Measurements from ENCODE around the gene TACC2. TPM values are rescaled to one million over a fixed set of nuclear protein-coding genes. Genes with fewer than 3 reads are reported as not detected.
"Not testable (repeated sequence)": the region's sequence is repeated elsewhere in the genome, so short reads cannot be mapped to it uniquely, and the experiment has no call there.

TACC2 gene
- total and polyA plus RNA-seq, 5 experiments from 2014 or later: not detected

DNA sequence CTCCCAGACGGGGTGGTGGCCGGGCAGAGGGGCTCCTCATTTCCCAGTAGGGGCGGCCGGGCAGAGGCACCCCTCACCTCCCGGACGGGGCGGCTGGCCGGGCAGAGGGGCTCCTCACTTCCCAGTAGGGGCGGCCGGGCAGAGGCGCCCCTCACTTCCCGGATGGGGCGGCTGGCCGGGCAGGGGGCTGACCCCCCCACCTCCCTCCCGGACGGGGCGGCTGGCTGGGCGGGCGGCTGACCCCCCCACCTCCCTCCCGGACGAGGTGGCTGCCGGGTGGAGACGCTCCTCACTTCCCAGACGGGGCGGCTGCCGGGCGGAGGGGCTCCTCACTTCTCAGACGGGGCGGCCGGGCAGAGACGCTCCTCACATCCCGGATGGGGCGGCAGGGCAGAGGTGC lies 214.2 kb downstream of the TACC2 start:
- H3K4me1 Mint-ChIP-seq, POLR2A ChIA-PET, DNase-seq, ATAC-seq, H3K4me3 Mint-ChIP-seq, H3K36me3 Mint-ChIP-seq, H3K9me3 Mint-ChIP-seq, H3K27ac Mint-ChIP-seq: not testable (repeated sequence)
- peaks cover 0 to 15% (median 0%) of the 10 kb centered on the region in 5 donors for H3K27me3 Mint-ChIP-seq

DNA sequence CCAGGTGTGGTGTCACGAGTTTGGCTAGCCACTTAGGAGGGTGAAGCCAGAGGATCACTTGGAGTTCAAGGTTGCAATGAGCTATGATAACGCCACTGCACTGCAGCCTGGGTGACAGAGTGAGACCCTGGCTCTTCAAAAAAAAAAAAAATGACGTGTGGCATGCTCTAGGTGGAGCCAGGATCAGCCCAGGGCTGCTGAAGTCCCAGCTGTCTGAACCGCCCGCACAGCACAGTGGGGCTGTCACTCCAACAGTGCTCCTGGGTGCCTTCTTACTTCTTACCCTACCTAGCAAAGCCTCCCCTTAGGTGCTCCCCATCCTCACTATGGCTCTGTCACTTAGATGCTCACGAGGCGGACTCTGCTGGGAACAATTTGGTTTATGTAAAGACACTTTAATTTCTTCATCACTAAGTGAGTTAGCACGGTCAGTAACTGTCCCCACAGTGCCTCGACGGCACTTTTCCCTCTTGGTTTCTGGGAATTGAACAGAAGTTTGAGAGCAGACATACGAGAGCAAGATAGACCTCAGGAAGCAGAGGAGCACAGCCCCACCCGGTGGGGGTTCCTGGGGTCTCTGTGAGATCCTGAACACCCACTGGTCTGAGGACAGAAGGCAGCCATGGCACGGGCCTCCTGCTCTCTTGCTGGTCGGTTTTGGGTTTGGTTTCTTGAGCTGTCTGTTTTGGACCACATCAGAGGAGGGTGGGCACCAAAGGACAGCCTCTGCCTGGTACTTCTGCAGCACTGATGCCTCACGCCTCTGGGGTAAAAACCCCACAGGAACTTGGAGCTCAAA lies 215.9 kb downstream of the TACC2 start:
- peaks cover 0 to 3% (median 0%) of the 10 kb centered on the region in 4 donors for H3K4me1 Mint-ChIP-seq
- H3K4me3 Mint-ChIP-seq: no peak overlapping the region
- H3K27me3 Mint-ChIP-seq: peaks cover 0 to 10% (median 3%) of the 10 kb centered on the region in 5 donors
- DNase-seq: no peak
- no peak overlapping the region for H3K27ac Mint-ChIP-seq
- H3K36me3 Mint-ChIP-seq: no peaks in the 10 kb centered on the region
- POLR2A ChIA-PET: no interaction called here
- peaks cover 0 to under 1% (median 0%) of the 10 kb centered on the region in 9 donors for H3K9me3 Mint-ChIP-seq
- no peak for ATAC-seq

DNA sequence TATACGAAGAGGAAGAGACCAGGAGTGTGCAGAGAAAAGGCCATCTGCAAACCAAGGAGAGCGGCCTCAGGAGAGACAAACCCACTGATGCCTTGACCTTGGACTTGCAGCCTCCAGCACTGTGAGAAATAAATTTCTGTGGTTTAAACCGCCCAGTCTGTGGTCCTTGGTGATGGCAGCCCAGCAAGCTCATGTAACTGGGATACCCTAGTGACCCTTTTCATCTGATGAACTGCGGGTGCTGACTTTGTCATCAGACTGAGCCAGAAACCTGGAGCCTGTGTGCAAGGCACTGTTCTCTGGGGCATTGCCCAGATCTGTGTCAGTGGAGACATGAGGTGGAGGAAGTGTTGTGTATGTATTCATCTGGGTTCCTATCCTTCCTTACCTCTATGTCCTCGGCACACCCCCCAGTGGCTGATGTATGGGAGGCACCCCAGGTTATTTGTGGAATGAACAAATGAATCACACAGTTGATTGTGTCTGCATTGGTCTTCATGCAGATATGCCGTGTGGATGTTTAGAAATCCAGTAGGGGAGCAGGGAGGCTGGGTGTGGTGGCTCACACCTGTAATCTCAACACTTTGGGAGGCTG lies 217.6 kb downstream of the TACC2 start:
- POLR2A ChIA-PET: no interaction called here
- Mint-ChIP-seq H3K4me3 (no peak overlapping the region), H3K4me1 (peaks cover 0 to 3% (median 0%) of the 10 kb centered on the region in 4 donors), H3K36me3 (no peaks in the 10 kb centered on the region), H3K27ac (no peak overlapping the region), H3K9me3 (peaks cover 0 to 2% (median 0%) of the 10 kb centered on the region in 9 donors), H3K27me3 (peaks cover 0 to 13% (median 8%) of the 10 kb centered on the region in 5 donors)
- no peak for ATAC-seq
- no peak for DNase-seq

DNA sequence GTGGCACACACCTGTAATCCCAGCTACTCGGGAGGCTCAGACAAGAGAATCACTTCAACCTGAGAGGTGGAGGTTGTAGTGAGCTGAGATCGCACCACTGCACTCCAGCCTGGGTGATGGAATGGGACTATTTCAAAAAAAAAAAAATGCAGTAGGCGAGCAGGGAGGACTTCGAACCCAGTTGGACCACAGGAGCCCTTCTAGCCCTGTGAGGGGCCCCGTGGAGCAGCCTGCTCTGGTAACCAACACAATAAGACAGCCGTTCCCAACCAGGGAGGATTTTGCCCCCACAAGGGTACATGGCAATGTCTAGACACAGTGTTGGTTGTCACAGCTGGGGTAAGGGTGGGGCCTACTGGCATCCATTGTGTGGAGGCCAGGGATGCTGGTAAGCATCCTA lies 218.2 kb downstream of the TACC2 start:
- Mint-ChIP-seq H3K9me3 (peaks cover 0 to 2% (median 0%) of the 10 kb centered on the region in 9 donors), H3K36me3 (no peaks in the 10 kb centered on the region), H3K4me1 (peaks cover 0 to 3% (median 0%) of the 10 kb centered on the region in 4 donors), H3K27me3 (peaks cover 0 to 13% (median 8%) of the 10 kb centered on the region in 5 donors), H3K4me3 (no peak overlapping the region), H3K27ac (peak overlapping the region in 1 of 10 donors; percentile 13)
- POLR2A ChIA-PET: no interaction called here
- DNase-seq: no peak
- ATAC-seq: no peak

DNA sequence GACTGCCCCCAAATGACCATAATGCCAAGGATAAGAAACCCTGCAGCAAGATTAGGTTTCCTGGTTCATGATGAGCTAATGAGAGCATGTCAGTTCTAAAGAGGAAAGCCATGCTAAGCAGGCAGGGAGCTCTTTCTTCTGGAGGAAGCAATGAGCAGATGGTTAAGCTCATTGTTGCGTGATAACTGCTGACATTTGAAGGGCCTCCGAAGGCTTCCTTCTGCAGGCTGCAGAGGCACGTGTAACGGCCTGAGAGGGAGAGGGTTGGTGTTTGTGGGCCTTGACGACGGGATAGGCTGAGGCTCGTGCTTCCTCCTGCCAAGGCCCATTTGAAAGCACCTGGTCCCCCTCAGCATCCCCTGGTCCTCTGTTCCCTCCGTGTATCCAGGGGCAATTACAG lies 218.6 kb downstream of the TACC2 start:
- Mint-ChIP-seq H3K27me3 (peaks cover 0 to 13% (median 8%) of the 10 kb centered on the region in 5 donors), H3K4me3 (no peak overlapping the region), H3K9me3 (peaks cover 0 to 2% (median 0%) of the 10 kb centered on the region in 9 donors), H3K27ac (peak overlapping the region in 1 of 10 donors; percentile 13), H3K4me1 (peaks cover 0 to 3% (median 0%) of the 10 kb centered on the region in 4 donors), H3K36me3 (no peaks in the 10 kb centered on the region)
- POLR2A ChIA-PET: no interaction called here
- DNase-seq (no peak), ATAC-seq (no peak)

DNA sequence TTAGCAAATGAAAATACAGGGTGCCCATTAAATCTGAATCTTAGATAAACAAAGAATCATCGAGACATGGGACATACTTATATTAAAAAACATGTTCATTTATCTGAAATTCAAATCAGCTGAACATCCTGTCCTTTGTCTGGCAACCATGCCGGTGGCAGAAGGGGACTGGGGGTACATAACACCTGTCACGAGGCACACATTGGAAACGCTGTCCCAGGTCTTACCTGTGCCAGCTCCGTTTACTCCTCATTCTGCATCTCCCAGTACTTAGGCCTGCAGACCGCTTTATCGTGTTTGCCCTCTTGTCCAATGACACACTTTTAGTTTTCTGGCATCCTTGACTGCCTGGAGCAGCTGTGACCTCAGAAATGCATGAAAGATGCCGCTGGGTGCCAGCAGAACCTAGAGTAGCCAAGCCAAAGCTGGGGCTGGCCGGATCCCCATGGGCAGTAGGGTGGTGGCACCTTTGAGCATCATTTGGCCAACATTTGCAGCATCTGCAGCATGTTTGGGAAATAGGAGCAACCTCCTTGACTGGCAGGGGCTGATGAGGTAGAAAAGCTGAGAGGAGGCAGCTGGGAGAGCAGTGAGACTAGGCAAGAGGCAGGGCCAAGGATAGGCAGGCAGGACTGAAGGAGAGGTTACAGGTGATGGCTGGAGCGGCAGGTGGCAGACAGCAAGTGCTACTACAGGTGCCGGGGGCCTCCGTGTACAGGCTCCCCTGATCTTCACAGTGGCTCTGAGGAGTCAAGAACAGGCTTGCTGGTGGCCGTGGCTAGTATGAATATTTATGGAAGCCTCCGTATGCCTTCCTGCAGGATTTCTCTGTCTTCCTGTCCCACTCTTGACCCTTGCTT lies 219.8 kb downstream of the TACC2 start:
- ATAC-seq (no peak), DNase-seq (no peak)
- H3K4me3 Mint-ChIP-seq: no peak overlapping the region
- POLR2A ChIA-PET: no interaction called here
- H3K27ac Mint-ChIP-seq: no peak overlapping the region
- peaks cover 0 to 2% (median 0%) of the 10 kb centered on the region in 9 donors for H3K9me3 Mint-ChIP-seq
- H3K36me3 Mint-ChIP-seq: no peaks in the 10 kb centered on the region
- H3K4me1 Mint-ChIP-seq: peaks cover 0 to 3% (median 0%) of the 10 kb centered on the region in 4 donors
- H3K27me3 Mint-ChIP-seq: peaks cover 0 to 13% (median 8%) of the 10 kb centered on the region in 5 donors

DNA sequence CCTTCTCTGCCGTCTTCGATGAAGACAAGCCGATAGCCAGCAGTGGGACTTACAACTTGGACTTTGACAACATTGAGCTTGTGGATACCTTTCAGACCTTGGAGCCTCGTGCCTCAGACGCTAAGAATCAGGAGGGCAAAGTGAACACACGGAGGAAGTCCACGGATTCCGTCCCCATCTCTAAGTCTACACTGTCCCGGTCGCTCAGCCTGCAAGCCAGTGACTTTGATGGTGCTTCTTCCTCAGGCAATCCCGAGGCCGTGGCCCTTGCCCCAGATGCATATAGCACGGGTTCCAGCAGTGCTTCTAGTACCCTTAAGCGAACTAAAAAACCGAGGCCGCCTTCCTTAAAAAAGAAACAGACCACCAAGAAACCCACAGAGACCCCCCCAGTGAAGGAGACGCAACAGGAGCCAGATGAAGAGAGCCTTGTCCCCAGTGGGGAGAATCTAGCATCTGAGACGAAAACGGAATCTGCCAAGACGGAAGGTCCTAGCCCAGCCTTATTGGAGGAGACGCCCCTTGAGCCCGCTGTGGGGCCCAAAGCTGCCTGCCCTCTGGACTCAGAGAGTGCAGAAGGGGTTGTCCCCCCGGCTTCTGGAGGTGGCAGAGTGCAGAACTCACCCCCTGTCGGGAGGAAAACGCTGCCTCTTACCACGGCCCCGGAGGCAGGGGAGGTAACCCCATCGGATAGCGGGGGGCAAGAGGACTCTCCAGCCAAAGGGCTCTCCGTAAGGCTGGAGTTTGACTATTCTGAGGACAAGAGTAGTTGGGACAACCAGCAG lies 221.7 kb downstream of the TACC2 start:
- no peaks in the 10 kb centered on the region for H3K36me3 Mint-ChIP-seq
- H3K4me3 Mint-ChIP-seq: no peak overlapping the region
- peaks cover 0 to 2% (median 0%) of the 10 kb centered on the region in 9 donors for H3K9me3 Mint-ChIP-seq
- H3K27ac Mint-ChIP-seq: no peak overlapping the region
- H3K4me1 Mint-ChIP-seq: peaks cover 0 to 3% (median 0%) of the 10 kb centered on the region in 4 donors
- ATAC-seq (no peak), DNase-seq (no peak)
- POLR2A ChIA-PET: no interaction called here
- peaks cover 0 to 15% (median 12%) of the 10 kb centered on the region in 5 donors for H3K27me3 Mint-ChIP-seq

DNA sequence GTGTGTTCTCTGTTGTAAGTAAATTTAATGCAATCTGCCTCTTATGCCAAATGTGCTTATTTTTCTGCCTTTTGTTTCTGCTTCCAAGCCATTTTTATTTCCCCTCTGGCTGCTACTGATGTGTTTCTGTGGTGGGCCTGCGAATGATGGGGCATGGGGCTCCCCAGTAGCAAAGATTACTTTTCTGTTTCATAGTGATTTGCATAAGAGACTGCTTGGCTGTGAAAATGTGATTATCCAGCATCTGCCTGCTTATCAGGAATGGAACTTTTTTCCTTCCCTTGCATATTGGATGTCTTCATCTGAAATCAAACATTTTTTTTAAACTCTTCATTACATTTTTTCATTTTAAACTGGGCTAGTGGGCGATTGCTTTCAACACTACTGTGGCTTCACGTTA lies 224.4 kb downstream of the TACC2 start:
- ATAC-seq (no peak), DNase-seq (no peak)
- H3K36me3 Mint-ChIP-seq: no peaks in the 10 kb centered on the region
- peaks cover 0 to 2% (median 0%) of the 10 kb centered on the region in 9 donors for H3K9me3 Mint-ChIP-seq
- no peak overlapping the region for H3K4me3 Mint-ChIP-seq
- POLR2A ChIA-PET: no interaction called here
- no peaks in the 10 kb centered on the region for H3K4me1 Mint-ChIP-seq
- H3K27me3 Mint-ChIP-seq: peaks cover 2 to 20% (median 5%) of the 10 kb centered on the region in 5 donors
- H3K27ac Mint-ChIP-seq: no peak overlapping the region

DNA sequence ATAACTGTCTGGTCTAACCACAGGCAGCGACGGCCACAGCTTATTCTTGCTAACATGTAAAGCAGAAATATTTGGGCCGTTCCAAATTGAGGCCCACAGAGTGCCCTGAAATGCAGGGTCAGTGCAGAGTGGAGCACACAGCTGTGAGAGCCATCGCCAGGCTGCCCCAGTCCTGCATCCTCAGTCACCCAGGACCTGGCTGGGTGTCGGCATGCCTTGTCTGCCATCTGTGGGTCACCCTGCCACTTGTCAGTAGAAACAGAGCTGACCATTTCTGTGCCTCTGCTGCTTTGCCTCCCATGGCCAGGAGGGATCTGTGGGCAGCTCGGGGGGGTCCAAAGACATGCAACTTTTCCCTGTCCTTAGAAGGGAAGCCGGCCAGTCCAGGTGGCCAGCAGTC lies 224.8 kb downstream of the TACC2 start:
- H3K36me3 Mint-ChIP-seq: no peaks in the 10 kb centered on the region
- POLR2A ChIA-PET: no interaction called here
- ATAC-seq (no peak), DNase-seq (no peak)
- H3K4me3 Mint-ChIP-seq: no peak overlapping the region
- H3K4me1 Mint-ChIP-seq: no peaks in the 10 kb centered on the region
- peaks cover 0 to 2% (median 0%) of the 10 kb centered on the region in 9 donors for H3K9me3 Mint-ChIP-seq
- H3K27me3 Mint-ChIP-seq: peaks cover 3 to 24% (median 5%) of the 10 kb centered on the region in 5 donors
- no peak overlapping the region for H3K27ac Mint-ChIP-seq

DNA sequence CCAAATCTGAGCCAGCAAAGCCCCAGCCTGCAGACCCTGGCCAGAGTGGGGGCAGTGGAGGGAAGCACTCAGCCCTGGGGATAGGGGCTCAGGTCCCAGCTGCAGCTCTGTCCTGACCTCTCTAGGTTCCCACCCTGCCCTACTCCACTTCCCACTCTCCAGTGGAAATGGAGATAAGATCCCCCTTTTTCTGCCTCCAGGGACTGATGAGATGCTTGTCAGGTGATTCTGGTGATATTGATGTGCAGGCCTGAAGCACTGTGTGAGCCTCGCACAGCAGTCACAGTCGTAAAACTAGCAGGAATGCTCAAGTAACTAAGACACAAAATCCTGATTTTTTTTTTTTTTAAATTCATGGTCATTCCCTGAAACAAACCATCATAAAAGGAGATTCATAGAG lies 227.1 kb downstream of the TACC2 start:
- no peak for DNase-seq
- Mint-ChIP-seq H3K4me1 (no peaks in the 10 kb centered on the region), H3K27me3 (peaks cover 3 to 24% (median 4%) of the 10 kb centered on the region in 5 donors), H3K4me3 (no peak overlapping the region), H3K9me3 (no peaks in the 10 kb centered on the region), H3K36me3 (no peaks in the 10 kb centered on the region), H3K27ac (no peak overlapping the region)
- no peak for ATAC-seq
- POLR2A ChIA-PET: no interaction called here

DNA sequence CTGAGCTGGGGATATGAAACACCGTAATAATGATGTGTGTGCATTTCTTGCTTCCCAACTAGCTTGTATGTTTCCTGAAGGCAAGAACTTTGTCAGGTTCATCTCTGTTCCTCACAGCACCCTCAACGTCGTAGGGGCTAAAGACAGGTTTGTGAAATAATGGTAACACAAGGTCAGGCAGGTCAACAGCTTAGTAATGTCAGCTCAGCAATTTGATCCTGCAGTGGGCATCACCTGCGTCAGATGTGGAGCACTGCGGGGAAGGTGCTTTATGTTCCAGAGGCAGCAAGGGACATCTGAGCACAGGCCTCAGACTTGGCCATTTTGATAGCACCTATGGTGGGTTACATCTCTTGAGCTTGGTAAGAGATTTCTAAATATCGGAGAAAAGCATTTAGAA lies 230.4 kb downstream of the TACC2 start:
- no peak overlapping the region for H3K27ac Mint-ChIP-seq
- no peak for DNase-seq
- H3K36me3 Mint-ChIP-seq: no peaks in the 10 kb centered on the region
- peaks cover 3 to 24% (median 8%) of the 10 kb centered on the region in 5 donors for H3K27me3 Mint-ChIP-seq
- POLR2A ChIA-PET: no interaction called here
- no peaks in the 10 kb centered on the region for H3K9me3 Mint-ChIP-seq
- ATAC-seq: no peak
- no peak overlapping the region for H3K4me3 Mint-ChIP-seq
- no peaks in the 10 kb centered on the region for H3K4me1 Mint-ChIP-seq

DNA sequence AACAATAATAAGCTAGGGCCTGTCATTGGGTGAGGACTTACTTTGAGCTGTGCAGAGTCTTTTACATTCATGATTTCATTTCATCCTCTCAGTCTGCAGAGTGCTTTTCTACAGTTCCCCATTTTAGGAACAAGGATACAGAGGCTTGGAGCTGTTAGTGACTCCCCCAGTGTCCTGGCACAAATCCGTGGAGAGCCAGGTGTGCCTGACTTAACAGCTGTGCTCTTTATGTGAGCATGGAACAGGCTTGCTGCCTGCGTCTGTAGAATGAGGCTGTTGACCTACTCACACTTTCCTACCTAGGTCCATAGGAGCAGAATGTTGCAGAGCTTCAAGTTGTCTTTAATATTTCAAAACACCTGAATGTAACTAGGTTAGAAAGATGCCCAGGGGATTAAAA lies 231.8 kb downstream of the TACC2 start:
- no peak for ATAC-seq
- H3K9me3 Mint-ChIP-seq: no peaks in the 10 kb centered on the region
- POLR2A ChIA-PET: no interaction called here

More for the DNA sequence above, 231.8 kb downstream of the TACC2 start:
- Mint-ChIP-seq H3K4me3 (no peak overlapping the region), H3K27ac (no peak overlapping the region), H3K27me3 (peaks cover 4 to 24% (median 11%) of the 10 kb centered on the region in 5 donors), H3K36me3 (no peaks in the 10 kb centered on the region), H3K4me1 (no peaks in the 10 kb centered on the region)
- no peak for DNase-seq
